ENCODE results near the gene RSRC2. TPM values are rescaled to one million over a fixed set of nuclear protein-coding genes. Genes with fewer than 3 reads are reported as not detected.

Gene RSRC2
- total RNA-seq, 1 experiment from 2014 or later, result 93.1 TPM

GRCh38 chr12:122528992-122529391, 2.3 kb upstream of the RSRC2 start:
- ChIA-PET CTCF (no interaction called here), POLR2A (no interaction called here)
- no peak for TF ChIP-seq ATF2 (CRISPR knock-in tag; IDR thresholded peaks at IDR 0.05; ENCODE audit: borderline replicate concordance, low read depth)
- no peak for TF ChIP-seq NFATC4 (CRISPR knock-in tag; IDR thresholded peaks at IDR 0.05)
- TF ChIP-seq E2F1 (CRISPR knock-in tag; IDR thresholded peaks at IDR 0.05), result no peak
- no peak for TF ChIP-seq ZNF416 (CRISPR knock-in tag; IDR thresholded peaks at IDR 0.05)
- no peak for TF ChIP-seq OVOL2 (CRISPR knock-in tag; IDR thresholded peaks at IDR 0.05; ENCODE audit: borderline replicate concordance)
- no peak for TF ChIP-seq ZBTB21 (CRISPR knock-in tag; IDR thresholded peaks at IDR 0.05; ENCODE audit: borderline replicate concordance)
- no peak for TF ChIP-seq ZBTB43 (CRISPR knock-in tag; IDR thresholded peaks at IDR 0.05)
- TF ChIP-seq ATF1 (CRISPR knock-in tag; IDR thresholded peaks at IDR 0.05), result no peak
- no peak for TF ChIP-seq ZSCAN18 (CRISPR knock-in tag; IDR thresholded peaks at IDR 0.05)
- TF ChIP-seq HMGA2 (CRISPR knock-in tag; IDR thresholded peaks at IDR 0.05), result no peak
- no peak for TF ChIP-seq RELA (CRISPR knock-in tag; IDR thresholded peaks at IDR 0.05; ENCODE audit: borderline replicate concordance)
- no peak for TF ChIP-seq ELF4 (CRISPR knock-in tag; IDR thresholded peaks at IDR 0.05; ENCODE audit: low read depth)
- DNase-seq (ENCODE audit: low spot score) (no peak), ATAC-seq (no peak)
- H3K4me1 Mint-ChIP-seq, result peaks cover 7% of the 10 kb centered on the region
- H3K27ac Mint-ChIP-seq, result no peak overlapping the region
- no peak overlapping the region for H3K4me3 Mint-ChIP-seq
- no peaks in the 10 kb centered on the region for H3K9me3 Mint-ChIP-seq
- no peaks in the 10 kb centered on the region for H3K27me3 Mint-ChIP-seq (ENCODE audit: low read depth)
- peaks cover 32% of the 10 kb centered on the region for H3K36me3 Mint-ChIP-seq

- Mint-ChIP-seq H3K27me3 (ENCODE audit: low read depth) (no peaks in the 10 kb centered on the region), H3K36me3 (peaks cover 34% of the 10 kb centered on the region), H3K27ac (no peak overlapping the region), H3K9me3 (no peaks in the 10 kb centered on the region), H3K4me1 (peaks cover 12% of the 10 kb centered on the region), H3K4me3 (no peak overlapping the region)
- ChIA-PET CTCF (no interaction called here), POLR2A (no interaction called here)
- ATAC-seq, result no peak
- TF ChIP-seq USF1 (CRISPR knock-in tag; IDR thresholded peaks at IDR 0.05) (no peak), AR (CRISPR knock-in tag; IDR thresholded peaks at IDR 0.05) (no peak)
- DNase-seq (ENCODE audit: low spot score), result no peak
Observed at GRCh38 chr12:122528582-122528981, 1.8 kb upstream of the RSRC2 start.
